Right ventricle myocardium inferior (tissue), 1 donor: ENCODE measurements around the gene SERPINB8. TPM values are rescaled to one million over a fixed set of nuclear protein-coding genes. Genes with fewer than 3 reads are reported as not detected.

Experiments used
- ATAC-seq: fragments of 200-7000 bp; cut with Tn5 transposase; one replicate; pipeline ENCODE4 v1.9.1; 2020; ENCODE audit warnings: mild to moderate bottlenecking, moderate library complexity
- DNase-seq: peaks from one replicate; pipeline ENCODE4 v3.0.0; 2021; ENCODE audit errors: missing footprints
- intact Hi-C: fragments of 100-400 bp; cut with DNase I; formaldehyde crosslinking; loops from one replicate; pipeline ENCODE4 v1.11.0; 2022
- total RNA-seq: library from RNA; stranded (reverse); fragmentation: NEBNext Ultra II Directional; extraction: Animal tissue kit (Norgen Biotek cat#: 25700); gene quantifications from one replicate; pipeline ENCODE4 v1.2.1, GENCODE V29; 2021
- donor health status: DM: no; HTN: yes; CAD: no; lungs with severe emphysema.

SERPINB8 gene
- total RNA-seq, 1 donor from 2014 or later, result 2.2 TPM

DNA sequence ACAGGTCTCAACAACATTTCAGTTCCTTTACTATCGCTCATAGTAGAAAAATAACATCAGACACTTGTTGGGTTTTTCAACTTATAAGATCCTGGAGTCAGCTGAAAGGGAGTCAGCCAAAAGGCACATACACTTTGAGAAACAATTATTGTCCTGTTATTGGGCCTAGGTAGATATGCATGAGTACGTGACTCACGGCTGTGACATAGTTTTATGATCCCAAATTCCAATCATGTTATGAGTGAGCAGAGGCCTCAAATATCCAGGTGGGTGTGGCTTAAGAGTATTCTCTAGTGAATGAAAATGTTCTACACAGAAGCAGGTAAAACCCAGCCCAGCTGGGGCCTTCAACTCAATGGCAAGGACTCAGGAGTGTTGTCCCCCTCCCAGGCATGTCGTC is 27.2 kb downstream of the SERPINB8 start:
- ATAC-seq (no peak), DNase-seq (no peak)
- intact Hi-C loops, result no loop called here

DNA sequence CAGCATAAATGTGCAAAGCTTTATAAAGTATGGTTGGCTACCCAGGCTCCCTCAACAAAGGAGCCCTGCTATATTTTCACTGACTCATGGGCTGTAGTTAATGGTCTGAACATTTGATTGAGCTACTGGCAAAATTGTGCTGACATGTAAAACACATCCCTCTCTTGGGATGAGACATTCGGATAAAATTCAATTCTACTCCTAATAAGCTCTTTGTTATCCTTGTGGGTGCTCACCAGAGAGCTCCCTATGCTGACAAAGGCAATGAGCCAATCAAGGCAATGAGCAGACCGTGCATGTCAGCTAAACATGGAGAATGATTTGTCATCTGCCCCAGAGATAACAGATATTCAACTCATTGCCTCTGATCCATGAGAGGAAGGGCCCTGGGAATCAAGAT is 27.7 kb downstream of the SERPINB8 start:
- intact Hi-C loops, result no loop called here

DNA sequence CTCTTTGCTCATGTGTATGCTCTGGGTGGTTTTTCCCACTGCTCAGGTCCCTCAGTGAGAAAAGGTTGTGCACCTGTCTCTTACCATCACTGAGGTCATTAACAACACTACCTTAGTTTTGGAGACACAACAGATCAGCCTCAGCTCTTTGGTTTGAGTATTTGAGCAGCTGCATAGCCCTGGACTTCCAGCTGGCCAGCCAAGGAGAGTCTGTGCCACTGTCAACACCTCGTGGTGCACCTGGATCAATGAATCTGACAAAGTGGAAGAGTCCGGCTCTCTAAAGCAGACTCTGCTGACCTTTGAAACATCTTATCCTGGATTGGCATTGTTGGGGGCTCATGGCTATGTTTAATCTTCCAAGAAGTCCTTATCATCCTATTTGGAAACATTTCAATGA is 30.0 kb downstream of the SERPINB8 start:
- ATAC-seq (no peak), DNase-seq (no peak)
- intact Hi-C loops, result no loop called here

More for the DNA sequence above, 27.7 kb downstream of the SERPINB8 start:
- DNase-seq, result no peak
- ATAC-seq, result no peak

DNA sequence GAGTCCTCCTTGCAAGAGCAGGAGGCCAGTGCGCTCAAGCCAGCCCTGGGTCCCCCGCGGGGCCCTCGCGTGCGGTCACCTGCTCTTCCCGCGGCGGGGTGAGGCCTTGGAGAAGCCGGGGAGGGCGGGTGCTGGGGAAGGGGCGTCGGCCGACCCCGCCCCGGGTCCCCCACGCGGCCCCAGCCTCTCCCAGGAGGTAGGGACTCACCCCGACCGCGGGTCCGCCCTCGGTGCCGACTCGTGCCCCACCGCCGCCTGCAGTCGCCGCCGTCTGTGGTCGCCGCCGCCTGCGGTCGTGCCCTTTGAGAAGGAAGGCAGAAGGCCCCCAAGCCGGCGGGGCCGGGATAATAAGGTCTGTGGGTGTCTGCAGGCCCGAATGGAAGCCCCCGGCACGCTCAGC is 32.7 kb downstream of the SERPINB8 start:
- intact Hi-C loops, result no loop called here
- DNase-seq (no peak), ATAC-seq (peak; percentile 20)

DNA sequence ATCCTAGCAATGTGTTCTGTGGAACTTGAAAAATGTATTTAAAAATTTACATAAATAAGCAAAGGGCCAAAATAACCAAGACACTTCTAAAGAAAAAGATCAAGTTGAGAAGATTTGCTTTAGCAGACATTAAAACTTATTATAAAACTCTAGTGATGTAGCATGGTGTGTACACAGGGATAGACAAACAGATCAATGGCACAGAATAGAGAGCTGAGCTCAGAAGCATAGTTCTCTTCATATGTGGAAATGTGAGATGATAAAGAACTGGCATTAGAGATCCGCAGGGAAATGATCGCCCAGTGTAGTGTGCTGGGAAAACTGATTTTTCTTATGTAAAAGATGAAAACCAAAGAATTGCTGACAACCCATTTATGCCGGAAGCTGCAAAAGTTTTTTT is 39.4 kb downstream of the SERPINB8 start:
- intact Hi-C loops, result no loop called here
- ATAC-seq, result no peak

DNA sequence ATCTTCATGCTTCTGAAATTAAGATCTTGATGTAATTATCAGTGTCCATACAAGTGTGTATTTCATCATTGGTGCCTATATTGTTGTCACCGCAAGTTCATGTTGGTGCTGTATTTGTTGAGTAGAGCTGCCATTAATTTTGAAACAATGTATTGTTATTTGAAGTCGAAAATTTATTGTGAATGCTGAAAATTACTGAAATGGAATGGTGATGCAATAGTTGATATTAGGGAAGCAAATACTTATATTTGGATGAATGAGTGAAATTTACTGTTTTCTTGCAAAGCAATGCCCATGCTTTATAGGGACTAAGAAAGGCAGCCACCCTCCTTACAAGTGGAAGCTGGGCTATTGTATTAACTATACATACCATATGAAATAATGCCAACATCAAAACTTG is 41.6 kb downstream of the SERPINB8 start:
- intact Hi-C loops, result loop anchor here (10.0 kb wide), 2 partner anchors 323 to 403 kb away; no protein-coding TSS in a partner anchor
- DNase-seq (no peak), ATAC-seq (no peak)

More for the DNA sequence above, 39.4 kb downstream of the SERPINB8 start:
- DNase-seq, result no peak

DNA sequence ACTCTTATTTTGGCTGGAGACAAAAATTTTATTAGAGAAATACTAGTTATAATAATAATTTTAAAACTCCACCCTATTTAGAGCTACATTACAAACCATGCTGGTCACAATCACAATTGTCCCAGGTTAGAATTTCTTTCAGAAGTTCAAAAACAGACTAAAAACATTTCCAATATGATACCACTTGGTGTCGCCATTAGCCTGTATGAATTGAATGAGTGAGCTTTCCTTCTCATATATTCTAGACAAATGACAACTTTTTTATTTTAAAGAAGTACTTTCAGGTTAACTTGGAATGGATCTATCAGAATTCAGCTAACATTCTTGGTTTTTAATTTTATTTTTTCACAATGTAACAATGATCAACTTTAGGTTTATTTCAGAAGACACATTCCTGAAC is 48.0 kb downstream of the SERPINB8 start:
- DNase-seq (no peak), ATAC-seq (no peak)
- intact Hi-C loops, result loop anchor here (10.0 kb wide), 2 partner anchors 317 to 397 kb away; no protein-coding TSS in a partner anchor

DNA sequence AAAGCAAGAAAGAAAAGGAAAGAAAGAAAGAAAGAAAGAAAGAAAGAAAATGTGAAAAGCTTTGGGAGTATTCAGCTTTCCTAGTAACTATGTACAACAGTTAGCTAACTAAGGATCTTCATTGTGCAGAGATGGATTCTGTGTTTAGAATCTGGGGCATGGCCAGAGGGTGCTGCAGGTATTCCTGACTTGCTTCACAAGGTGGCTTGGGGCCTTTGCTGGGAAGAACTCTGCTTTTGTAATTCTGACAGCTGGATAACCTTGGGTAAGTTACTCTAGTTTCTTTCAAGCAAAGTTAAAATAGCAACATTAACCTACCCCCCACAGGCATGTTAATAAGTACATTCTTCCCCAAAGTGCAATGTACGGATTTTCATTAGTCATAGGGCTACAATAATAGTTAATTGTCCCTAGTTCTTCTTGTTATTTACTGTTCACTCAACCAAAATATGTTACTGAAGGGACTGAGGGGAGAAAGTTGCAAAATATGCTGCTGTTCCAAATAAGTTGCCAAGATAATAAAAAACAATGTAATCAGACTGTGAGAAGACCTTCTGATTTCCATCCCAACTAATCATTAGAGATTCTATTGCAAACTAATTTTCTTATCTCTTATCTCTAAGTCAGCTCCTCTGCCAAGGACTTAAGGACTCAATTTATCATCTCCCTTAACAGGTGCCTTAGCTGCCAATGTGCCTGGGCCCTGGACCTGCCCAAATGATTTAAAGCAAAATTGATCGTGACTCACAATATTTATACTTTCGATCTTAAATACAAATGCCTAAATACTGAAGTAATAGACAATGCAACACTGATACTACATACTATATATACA is 50.3 kb downstream of the SERPINB8 start:
- DNase-seq, result no peak
- intact Hi-C loops, result loop anchor here (10.0 kb wide), 2 partner anchors 315 to 395 kb away; no protein-coding TSS in a partner anchor
- ATAC-seq, result no peak

DNA sequence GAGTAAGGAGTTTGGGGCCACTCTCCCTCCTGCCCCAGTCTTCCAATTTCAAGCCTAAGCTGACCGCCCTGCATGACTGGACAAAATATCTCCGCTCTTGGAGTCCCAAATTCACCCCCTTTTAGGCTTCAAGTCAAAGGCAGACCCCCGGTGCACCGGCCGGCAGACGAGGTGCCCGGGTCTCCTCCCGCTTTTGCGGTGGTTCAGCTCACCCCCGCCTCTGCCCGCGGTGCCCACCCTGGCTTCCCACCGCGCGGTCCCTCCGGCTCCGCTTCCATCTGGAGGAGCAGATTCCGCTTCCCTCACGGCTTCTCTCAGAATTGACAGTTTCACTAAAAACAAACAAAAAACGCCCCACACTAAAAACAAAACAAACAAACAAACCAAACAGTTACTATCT is 56.5 kb downstream of the SERPINB8 start:
- DNase-seq (no peak), ATAC-seq (no peak)
- intact Hi-C loops, result no loop called here

DNA sequence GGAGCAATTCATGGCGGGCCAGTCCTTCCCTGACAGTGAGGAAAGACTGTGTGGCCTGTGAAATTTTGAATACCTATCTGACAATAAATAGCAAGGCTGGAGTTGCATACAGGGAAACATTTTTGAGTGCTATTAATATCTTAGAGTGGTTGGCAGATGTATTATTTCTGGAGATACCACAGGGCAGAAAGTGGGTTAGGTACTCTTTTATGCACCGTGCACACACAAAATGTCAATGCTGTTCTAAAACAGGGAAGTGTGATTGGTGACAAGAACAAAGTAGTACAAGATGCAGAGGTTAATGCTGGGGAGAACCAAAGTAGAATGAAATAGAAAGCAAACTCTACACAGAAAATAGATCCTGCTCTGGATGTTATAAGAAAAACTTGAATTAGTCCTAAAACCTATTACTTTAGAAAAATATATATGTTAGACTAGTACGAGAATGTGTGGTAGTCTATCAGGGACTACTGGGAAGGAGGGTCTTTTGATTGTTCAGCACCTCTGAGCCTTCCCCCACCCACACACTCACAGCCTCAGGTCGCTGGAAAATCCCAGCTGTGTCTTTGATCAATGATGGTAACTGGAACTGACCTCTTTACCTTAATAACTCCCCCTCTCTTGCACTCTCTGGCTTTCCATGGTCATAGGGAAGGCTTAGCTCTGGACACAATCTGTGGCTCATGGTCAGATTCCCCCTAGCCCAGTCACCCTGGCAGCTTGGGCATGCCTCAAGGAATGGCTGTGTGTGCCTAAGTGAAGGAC is 58.2 kb downstream of the SERPINB8 start:
- ATAC-seq (peak; percentile 76), DNase-seq (no peak)
- intact Hi-C loops, result no loop called here

DNA sequence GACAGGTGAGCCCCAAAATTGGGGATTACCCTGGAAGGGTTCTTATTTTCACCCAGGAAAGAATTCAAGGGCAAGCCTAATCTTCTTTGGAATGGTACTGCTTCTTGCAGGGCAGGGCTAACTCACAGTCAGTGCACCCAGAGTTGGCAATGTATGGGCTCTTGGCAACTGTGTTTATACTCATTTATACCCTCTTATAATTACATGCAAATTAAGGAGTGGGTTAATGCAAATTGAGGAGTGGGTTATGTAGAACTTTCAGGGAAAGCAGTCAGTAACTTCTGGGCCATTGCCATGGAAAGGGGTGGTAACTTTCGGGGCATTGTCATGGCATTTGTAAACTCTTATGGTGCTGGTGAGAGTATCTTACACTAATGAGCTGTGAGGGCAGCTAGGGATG is 59.2 kb downstream of the SERPINB8 start:
- DNase-seq, result no peak
- no peak for ATAC-seq
- intact Hi-C loops, result no loop called here

DNA sequence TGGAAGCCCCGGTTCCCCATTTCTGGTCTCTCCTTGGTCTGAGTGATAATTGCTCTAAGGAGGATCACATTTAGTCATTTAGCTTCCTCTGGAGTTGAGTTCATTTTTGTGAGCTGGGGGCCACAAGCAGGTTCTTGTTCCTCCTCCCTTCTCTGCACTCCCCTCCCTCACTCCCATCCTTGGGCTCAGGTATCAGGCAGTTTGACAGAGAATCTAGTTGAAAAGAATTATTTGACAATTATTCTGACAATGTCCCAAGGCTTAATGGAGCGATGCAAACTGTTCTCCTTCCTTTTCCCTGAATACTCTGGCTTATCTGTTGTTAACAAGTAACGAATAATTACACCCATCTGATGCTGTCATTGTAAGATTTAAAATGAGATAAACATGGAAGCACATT is 61.5 kb downstream of the SERPINB8 start:
- no peak for DNase-seq
- intact Hi-C loops, result no loop called here
- no peak for ATAC-seq

DNA sequence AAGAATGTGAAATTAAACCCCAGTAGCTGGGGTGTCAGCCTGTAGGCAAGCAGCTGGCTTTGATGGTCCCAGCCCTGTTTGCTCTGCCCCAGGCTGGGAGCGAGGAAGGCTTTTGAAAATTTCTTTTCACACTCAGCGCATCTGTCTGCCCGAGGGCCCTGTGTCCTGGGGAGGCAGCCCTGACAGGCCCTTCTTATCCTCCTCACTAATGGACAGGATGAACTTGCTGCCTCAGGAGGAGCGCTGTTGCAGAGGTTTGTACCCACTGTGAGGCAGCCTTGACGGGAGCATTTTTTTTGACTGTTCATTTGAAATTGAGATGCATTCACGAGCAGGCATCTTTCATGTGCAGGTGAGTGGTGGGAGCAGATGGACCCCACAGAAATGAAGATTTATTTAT is 62.4 kb downstream of the SERPINB8 start:
- ATAC-seq, result no peak
- intact Hi-C loops, result no loop called here
- DNase-seq, result no peak

DNA sequence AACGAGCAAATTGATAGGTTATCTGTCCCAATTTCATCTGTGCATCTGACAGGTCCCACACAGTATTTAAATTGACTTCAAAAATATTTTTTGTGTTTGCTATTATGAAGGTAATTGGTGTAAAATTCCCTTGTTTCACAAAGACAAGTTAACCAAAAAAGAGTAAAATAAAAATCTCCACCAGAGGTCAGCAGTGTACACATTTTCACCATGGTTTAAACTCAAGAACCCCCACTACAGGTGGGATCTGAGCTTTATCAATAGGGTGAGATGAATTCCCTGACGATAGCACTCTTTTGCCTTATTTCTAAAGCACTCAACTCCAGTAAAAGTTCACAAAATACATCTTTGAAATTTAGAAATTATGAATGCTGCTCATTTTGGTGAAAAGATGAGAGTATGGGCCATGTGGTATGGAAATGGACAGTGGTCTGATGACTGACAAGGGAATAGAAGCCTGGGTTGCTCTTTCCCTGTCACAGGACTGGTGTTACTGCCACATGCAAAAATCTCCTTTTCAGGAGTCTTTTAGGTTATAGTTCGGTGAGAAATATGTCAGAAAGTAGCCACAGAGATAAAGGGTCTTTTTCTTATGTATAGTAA is 68.0 kb downstream of the SERPINB8 start:
- no peak for ATAC-seq
- no peak for DNase-seq
- intact Hi-C loops, result no loop called here

Other genes starting within 250 kb of the SERPINB8 start
- not detected for gene SERPINB7, start 194.7 kb upstream of the SERPINB8 start, total RNA-seq
- gene SERPINB2, start 82.4 kb upstream of the SERPINB8 start, total RNA-seq, result not detected
- gene SERPINB10, start 62.1 kb upstream of the SERPINB8 start, total RNA-seq, result not detected
- not detected for gene HMSD, start 20.8 kb upstream of the SERPINB8 start, total RNA-seq
- gene LINC00305, start 179.0 kb downstream of the SERPINB8 start, total RNA-seq, result not detected